ENCODE measurements around the gene UBR2. TPM values are rescaled to one million over a fixed set of nuclear protein-coding genes. Genes with fewer than 3 reads are reported as not detected.
"Not testable (repeated sequence)": the region's sequence is repeated elsewhere in the genome, so short reads cannot be mapped to it uniquely, and the experiment has no call there.

The UBR2 gene
- total RNA-seq, 1 donor from 2014 or later, result 30.3 TPM

DNA sequence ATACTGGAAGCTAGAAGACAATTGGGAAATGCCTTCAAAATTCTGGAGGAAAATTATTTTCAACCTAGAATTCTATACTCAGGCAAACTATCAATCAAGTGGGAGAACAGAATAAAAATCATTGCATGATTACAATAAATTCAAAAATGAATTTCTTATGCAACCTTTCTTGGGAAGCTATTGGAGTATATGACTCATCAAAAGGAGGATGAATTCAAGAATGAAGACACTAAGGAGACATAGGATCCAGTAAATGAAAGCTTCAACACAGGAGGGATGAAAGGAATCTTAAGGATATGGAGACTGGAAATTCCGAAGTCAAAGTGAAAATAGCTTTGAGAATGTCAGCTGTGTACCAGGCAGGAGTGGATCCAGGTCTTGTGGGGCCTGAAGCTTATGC, 12.6 kb upstream of the UBR2 start:
- no peak for DNase-seq (ENCODE audit: low spot score)
- intact Hi-C loops (cut with DNase I), result no loop called here

DNA sequence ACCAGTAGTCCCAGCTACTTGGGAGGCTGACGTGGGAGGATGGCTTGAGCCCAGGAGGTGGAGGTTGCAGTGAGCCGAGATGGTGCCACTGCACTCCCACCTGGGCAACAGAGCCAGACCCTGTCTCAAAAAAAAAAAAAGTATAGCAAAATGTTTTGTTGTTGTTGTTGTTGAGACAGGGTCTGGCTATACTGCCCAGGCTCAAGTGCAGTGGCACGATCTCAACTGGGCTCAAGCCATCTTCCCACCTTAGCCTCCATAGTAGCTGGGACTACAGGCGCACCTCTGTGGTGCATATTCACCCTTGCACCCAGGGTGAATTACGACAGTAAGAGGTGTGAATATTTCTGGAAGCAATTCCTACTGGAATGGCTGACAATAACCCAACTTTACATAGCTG, 11.4 kb upstream of the UBR2 start:
- intact Hi-C loops (cut with DNase I), result no loop called here
- DNase-seq (ENCODE audit: low spot score), result no peak

DNA sequence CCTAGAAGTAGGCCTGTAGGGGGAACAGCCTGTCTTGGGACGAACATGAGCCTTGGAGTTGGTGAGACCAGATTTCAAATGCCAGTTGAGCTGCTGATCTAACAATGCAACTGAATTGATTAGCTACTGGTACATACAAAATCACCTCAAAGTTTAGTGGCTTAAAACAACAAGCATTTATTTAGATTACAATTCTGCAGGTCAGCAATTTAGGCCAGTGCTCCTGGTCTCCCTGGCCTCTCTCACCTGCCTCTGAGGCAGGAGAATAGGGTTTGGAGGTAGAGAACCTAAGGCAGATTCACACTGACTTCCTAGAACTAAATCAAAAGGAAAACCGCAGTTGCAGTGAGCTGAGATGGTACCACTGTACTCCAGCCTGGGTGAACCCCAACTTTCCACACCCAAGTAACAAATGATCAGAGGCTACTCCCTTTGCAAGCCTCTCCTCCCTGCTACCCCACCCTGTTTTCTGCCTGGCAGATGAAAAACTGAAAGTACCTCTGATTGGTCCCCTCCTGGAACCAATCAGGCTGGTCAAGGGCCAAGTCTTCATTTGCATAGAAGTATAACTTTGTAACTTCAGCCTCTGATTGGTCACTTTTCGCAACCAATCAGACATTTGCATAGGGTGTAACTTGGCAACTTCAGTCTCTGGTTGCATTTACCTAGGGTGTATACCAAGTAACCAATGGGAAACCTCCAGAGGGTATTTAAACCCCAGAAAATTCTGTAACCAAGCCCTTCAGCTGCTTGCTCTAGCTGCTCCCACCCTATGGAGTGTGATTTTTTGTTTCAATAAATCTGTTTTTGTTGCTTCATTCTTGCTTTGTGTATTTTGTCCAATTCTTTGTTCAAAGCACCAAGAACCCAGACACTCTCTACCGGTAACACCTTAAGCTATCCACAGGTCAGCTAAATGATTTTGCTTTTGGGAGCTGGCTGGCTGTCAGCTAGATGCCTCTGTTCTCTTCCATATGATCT, 8.1 kb upstream of the UBR2 start:
- intact Hi-C loops (cut with DNase I), result no loop called here
- no peak for DNase-seq (ENCODE audit: low spot score)

DNA sequence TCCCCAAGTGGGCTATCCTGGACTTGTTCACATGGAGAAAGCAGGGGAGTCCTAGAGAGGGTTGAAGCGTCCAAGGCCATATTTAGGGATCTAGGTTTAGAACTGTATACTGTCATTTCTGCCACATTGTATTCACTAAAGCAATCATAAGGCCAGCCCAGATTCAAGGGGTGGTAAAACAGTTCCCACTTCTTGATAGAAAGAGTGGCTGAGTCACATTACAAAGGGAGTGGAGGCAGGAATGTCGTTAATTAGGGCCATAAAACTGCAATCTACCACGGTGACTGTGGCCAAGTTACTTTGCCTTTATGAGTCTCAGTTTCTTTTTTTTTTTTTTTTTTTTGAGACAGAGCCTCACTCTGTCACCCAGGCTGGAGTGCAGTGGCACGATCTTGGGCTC, 7.4 kb upstream of the UBR2 start:
- intact Hi-C loops (cut with DNase I), result no loop called here
- DNase-seq (ENCODE audit: low spot score), result no peak

DNA sequence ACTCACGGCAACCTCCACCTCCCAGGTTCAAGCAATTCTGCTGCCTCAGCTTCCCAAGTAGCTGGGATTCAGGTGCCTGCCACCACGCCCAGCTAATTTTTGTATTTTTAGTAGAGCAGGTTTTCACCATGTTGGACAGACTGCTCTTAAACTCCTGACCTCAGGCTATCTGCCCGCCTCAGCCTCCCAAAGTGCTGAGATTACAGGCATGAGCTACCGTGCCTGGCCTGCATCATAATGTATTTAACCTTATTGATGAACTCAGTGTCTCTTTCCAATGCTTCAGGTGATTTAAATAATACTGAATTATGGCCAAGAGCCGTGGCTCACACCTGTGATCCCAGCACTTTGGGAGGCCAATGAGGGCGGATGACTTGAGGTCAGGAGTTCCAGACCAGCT, 4.6 kb upstream of the UBR2 start:
- intact Hi-C loops (cut with DNase I); DNase-seq (ENCODE audit: low spot score): not testable (repeated sequence)

DNA sequence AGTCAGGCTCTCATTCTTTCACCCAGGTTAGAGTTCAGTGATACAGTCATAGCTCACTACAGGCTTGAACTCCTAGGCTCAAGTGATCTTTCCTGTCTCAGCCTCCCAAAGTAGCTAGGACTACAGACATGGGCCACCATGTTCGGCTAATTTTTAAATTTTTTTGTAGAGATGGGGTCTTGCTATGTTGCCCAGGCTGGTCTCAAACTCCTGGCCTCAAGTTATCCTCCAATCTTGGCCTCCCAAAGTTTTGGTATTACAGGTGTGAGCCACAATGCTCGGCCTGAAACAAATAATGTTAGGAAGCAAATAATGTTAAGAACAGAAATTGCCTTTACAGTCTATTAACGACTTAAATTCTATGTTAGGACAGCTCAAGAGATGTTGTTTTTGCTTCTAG, 1.8 kb upstream of the UBR2 start:
- intact Hi-C loops (cut with DNase I), result no loop called here
- no peak for DNase-seq (ENCODE audit: low spot score)

DNA sequence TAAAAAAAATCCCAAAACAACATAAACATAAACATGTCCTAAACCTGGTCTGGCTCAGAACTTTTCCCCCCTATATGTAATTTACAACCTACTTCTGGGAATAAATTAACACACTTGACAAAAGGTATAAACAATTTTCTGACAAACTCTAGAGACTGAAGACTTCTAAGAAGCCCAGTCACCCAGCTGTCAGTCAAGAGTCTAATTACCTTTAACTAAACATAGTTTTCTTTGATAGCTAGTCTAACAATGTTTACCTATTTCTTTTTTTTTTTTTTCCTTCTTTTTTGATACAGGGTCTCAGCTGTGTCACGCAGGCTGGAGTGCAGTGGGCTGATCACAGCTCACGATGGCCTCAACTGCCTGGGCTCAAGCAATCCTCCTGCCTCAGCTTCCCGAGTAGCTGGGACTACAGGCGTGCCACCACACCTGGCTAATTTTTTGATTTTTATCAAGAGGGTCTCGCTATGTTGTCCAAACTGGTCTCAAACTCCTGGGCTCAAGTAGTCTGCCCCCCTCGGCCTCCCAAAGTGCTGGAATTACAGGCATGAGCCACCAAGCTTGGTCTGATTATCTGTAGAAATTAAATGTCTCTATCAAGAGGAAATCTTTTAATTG, 932 bp upstream of the UBR2 start:
- intact Hi-C loops (cut with DNase I), result no loop called here

DNA sequence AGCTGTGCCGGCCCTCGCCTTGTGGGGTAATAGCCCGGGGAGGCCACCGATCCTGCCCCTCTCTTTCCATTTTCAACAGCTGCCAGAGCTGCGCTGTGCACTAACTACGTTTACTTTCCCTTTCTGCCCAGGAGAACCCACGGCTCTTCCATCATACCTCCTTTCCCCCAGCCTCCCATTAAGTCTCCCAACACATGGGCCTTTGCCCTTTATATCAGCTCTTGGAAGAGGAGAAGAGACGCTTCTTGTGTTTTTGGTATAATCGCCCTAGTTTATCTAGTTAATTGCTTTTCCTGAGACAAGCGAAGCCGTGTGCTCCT, 637 bp downstream of the UBR2 start:
- no peak for DNase-seq (ENCODE audit: low spot score)
- intact Hi-C loops (cut with DNase I), result no loop called here

More for the DNA sequence above, 932 bp upstream of the UBR2 start:
- no peak for DNase-seq (ENCODE audit: low spot score)

DNA sequence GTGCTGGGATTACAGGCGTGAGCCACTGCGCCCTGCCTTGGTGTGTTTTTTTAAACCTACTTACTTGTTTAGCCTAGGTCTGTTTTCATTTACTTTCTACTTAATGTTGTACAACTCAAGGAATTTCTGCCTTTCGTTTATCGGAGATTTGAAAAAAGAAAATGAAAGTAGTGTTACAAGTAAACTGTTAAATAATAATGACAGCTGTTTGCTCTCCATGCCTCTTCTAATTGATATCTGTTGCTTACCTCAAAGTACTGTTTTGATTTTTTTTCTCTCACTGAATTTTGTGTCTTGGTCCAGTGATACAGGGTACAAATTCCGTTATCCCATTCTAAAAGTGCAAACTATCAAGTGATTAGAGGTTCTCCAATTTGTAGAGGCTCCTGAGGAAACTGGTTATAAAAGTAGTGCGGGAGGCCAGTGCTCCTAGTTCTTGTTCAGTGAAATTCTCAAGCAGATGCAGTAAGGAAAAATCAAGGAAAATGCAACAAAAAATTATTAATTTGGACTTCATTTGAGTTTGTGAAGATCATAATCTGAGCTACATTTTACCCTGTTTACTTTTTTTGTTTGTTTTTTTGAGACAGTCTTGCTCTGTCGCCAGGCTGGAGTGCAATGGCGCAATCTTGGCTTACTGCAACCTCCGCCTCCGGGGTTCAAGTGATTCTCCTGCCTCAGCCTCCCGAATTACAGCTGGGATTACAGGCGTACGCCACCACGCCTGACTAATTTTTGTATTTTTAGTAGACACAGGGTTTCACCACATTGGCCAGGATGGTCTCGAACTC, 2.2 kb downstream of the UBR2 start:
- DNase-seq (ENCODE audit: low spot score), result no peak
- intact Hi-C loops (cut with DNase I), result no loop called here

DNA sequence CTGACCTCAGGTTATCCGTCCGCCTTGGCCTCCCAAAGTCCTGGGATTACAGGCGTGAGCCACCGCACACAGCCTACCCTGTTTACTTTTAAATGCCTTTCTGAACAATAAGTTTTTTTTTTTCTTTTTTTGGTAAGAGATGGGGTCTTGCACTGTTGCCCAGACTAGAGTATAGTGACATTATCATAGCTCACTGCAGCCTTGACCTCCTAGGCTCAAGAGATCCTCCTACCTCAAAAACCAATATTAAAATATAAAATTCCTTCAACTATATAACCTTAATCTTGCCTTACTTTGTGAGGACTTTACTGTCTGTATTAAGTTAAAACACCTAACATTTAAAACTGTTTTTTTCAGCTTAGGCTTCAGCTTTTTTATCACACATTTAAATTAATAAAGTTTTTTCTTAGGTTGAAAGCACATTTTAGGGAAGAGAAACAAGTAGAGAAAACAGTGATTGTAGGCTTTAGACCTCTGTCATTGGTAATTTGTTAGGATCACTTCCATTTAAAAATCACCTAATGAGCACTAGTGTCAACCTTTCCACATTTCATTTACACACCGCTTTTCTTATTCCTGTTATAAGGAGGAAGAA, 2.9 kb downstream of the UBR2 start:
- DNase-seq (ENCODE audit: low spot score), result no peak
- intact Hi-C loops (cut with DNase I), result no loop called here

DNA sequence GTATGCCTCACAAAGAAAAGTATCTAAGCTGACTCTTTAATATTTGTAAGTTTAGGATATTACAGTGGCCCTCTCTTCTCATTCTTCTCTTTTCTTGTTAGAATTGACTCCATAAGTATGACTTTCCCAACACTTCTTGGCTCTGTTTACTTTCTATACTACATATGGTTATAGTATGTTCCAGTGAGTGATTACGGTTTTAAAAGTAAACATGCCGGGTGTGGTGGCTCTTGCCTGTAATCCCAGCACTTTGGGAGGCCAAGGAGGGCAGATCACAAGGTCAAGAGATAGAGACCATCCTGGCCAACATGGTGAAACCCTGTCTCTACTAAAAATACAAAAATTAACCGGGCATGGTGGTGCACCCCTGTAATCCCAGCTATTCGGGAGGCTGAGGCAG, 3.4 kb downstream of the UBR2 start:
- intact Hi-C loops (cut with DNase I), result not testable (repeated sequence)

DNA sequence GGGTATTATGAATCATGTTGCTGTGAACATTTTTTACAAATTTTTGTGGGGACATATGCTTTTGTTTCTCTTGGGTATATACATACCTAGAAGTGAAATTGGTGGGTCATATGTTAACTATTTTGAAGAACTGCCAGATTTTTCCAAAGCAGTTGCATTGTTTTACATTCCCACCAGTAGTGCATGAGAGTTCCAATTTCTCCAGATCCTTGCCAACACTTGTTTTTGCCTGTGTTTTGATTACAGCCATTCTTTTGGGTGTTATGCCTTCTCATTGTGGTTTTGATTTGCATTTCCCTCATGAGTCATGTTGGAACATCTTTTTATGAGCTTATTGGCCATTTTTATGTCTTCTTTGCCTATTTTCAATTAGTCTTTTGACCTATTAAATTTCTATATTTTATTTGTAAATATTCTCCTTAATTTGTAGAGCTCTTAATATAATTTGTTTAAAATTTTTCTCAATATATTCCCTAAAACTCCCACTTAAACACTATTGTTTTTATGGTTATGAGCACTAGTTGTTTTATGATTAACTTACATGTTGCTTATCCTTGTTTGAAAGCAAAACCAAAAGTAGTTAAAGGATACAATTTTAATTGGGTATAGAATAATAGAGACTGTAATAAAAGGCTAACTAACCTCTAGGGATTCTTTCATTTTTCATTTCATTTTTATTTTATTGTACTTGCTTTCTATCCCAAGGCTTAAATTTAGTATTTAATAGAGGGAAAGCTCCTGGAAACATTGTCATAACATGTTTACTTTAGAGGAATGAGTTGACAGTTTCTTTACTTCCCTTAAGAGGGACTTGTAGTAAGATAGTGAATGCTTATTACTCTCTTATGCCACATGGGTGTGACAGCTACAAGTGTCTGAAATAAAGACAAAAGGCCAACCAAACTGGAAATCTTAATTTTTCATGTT, 5.5 kb downstream of the UBR2 start:
- no peak for DNase-seq (ENCODE audit: low spot score)
- intact Hi-C loops (cut with DNase I), result no loop called here

More for the DNA sequence above, 3.4 kb downstream of the UBR2 start:
- DNase-seq (ENCODE audit: low spot score), result not testable (repeated sequence)

DNA sequence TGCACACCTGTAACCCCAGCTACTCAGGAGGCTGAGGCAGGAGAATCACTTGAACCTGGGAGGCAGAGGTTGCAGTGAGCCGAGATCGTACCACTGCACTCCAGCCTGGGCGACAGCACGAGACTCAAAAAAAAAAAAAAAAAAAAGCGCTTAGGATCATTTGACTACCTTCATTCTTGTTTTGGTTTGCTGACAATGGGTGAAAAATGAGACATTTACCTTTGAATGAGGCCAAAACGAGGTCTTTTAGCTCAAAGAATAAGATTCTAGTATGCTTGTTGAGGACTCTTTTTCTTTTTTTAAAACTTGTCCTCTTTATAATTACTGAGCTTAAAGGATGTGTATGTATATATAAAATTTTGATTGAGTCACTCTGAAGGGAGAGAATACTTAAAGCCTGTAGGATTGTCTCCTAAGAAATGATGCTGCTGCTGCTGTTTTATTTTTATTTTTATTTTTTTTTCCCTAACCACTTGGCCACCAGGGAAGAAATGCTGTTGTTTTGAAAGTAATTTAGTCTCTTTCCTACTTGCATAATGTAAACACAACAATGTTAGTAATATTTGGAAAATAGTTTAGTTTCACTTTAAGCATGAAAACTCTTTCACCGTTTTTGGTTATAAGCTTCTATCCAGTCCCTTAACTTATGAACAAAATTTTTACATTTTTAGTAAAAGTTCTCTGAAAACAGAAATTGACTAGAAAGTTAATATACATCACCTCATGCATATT, 7.9 kb downstream of the UBR2 start:
- no peak for DNase-seq (ENCODE audit: low spot score)
- intact Hi-C loops (cut with DNase I), result no loop called here

DNA sequence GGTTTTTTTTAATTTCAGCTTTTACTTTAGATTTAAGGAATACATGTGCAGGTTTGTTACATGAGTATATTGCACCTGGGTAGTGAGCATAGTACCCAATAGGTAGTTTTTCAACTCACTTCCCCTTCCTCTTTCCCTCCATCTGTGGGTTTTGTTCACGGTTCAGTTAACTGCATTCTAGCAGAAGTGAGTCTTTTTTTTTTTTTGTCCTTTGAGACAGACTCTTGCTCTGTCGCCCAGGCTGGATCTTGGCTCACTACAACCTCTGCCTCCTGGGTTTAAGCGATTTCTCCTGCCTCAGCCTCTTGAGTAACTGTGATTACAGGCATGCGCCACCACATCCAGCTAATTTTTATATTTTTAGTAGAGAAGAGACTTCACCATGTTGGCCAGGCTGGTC, 8.7 kb downstream of the UBR2 start:
- DNase-seq (ENCODE audit: low spot score), result no peak

DNA sequence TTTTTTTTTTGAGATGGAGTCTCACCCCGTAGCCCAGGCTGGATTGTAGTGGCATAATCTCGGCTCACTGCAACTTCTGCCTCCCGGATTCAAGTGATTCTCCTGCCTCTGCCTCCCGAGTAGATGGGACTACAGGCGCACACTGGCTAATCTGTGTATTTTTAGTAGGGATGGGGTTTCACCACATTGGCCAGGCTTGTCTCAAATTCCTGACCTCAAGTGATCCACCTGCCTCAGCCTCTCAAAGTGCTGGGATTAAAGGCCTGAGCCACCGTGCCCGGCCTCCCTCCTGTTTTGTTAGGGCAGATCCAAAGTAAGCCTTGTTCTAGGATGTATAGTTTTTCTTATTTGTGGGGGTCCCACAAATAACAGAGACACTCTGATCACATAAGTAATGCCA, 12.7 kb downstream of the UBR2 start:
- intact Hi-C loops (cut with DNase I); DNase-seq (ENCODE audit: low spot score): not testable (repeated sequence)

More for the DNA sequence above, 8.7 kb downstream of the UBR2 start:
- intact Hi-C loops (cut with DNase I), result no loop called here

DNA sequence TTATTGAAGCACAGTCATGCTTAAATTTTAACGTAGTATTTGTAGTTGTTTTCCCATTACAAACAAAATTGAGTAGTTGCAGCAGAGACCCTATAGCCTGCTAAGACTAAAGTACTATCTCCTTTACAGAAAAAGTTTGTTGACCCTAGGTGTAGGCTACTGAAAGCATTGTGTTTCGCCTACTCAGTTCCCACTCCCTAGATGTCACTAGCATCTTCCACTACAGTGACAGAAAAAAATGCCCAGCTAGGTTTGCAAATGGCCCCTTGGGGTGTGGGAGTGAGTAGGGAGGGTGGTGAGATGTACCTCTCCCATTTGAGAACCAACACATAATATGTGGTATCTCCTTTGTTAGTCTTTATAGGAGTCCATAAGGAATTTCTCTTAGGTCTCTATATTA, 34.5 kb downstream of the UBR2 start:
- intact Hi-C loops (cut with DNase I), result no loop called here
- DNase-seq (ENCODE audit: low spot score), result no peak

DNA sequence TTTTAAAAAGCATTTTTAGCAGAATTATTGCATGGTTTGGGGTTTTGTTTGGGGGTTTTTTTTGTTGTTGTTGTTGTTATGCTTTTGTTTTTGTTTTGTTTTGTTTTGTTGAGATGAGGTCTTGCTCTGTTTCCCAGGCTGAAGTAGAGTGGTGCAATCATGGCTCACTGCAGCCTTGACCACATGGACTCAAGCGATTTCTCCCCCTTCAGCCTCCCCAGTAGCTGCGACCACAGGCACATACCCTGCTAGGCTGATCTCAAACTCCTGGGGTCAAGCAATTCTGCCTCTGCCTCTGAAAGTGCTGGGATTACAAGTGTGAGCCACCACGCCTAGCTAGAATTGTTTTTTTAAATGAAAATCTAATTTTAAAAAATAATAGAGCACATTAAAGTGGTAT, 35.7 kb downstream of the UBR2 start:
- no peak for DNase-seq (ENCODE audit: low spot score)
- intact Hi-C loops (cut with DNase I), result no loop called here

DNA sequence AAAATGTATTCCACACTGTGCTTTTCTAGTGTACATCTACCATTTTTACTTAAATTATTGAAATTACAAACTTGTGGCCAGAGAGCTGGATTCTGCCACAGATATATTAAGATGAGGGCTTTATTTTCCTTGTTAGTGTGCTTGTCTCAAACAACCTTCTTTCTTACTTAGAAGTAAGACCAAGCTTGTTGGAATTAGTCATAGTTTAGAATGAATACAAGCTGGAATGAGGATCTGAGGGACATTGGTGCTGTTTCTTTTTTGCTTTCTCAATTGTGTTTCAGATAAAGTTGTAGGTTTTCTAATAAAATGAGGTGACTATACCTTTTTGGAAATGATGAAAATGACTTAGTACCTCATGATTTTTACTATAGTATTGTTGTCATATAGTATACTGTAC, 40.3 kb downstream of the UBR2 start:
- no peak for DNase-seq (ENCODE audit: low spot score)
- intact Hi-C loops (cut with DNase I), result no loop called here
